GM19238 (cell line): ENCODE results near the gene CDK14.

ENCODE experiments used
- DNase-seq: peaks from one replicate; pipeline ENCODE4 v3.0.0; 2011; ENCODE audit warnings: low spot score; ENCODE audit not compliant: insufficient read length

Gene CDK14

GRCh38 chr7:91191771-91192170 lies 595.6 kb downstream of the CDK14 start:
- no peak for DNase-seq

- no peak for DNase-seq
Measured at GRCh38 chr7:91193141-91193540, 597.0 kb downstream of the CDK14 start.

- DNase-seq: no peak
Measured at GRCh38 chr7:91194841-91195240, 598.7 kb downstream of the CDK14 start.

GRCh38 chr7:91196058-91196457 lies 599.9 kb downstream of the CDK14 start:
- no peak for DNase-seq

GRCh38 chr7:91198371-91198770 lies 602.2 kb downstream of the CDK14 start:
- DNase-seq: no peak

GRCh38 chr7:91199601-91200000 lies 603.5 kb downstream of the CDK14 start:
- no peak for DNase-seq

- no peak for DNase-seq
Measured at GRCh38 chr7:91201442-91202113, 605.5 kb downstream of the CDK14 start.

GRCh38 chr7:91206361-91206960 lies 610.3 kb downstream of the CDK14 start:
- DNase-seq: no peak

GRCh38 chr7:91212582-91212981 lies 616.5 kb downstream of the CDK14 start:
- DNase-seq: no peak

- DNase-seq: no peak
Measured at GRCh38 chr7:91226411-91226810, 630.3 kb downstream of the CDK14 start.

GRCh38 chr7:91228327-91228726 lies 632.2 kb downstream of the CDK14 start:
- no peak for DNase-seq

GRCh38 chr7:91228927-91229558 lies 632.9 kb downstream of the CDK14 start:
- no peak for DNase-seq

GRCh38 chr7:91230100-91230499 lies 634.0 kb downstream of the CDK14 start:
- no peak for DNase-seq

GRCh38 chr7:91230503-91230902 lies 634.4 kb downstream of the CDK14 start:
- no peak for DNase-seq

- no peak for DNase-seq
Measured at GRCh38 chr7:91233212-91233611, 637.1 kb downstream of the CDK14 start.

GRCh38 chr7:91235211-91235832 lies 639.2 kb downstream of the CDK14 start:
- DNase-seq: no peak

GRCh38 chr7:91239171-91239604 lies 643.1 kb downstream of the CDK14 start:
- DNase-seq: no peak

- DNase-seq: no peak
Measured at GRCh38 chr7:91239772-91240171, 643.7 kb downstream of the CDK14 start.

- no peak for DNase-seq
Measured at GRCh38 chr7:91240376-91240941, 644.3 kb downstream of the CDK14 start.

- DNase-seq: no peak
Measured at GRCh38 chr7:91242097-91242844, 646.1 kb downstream of the CDK14 start.

GRCh38 chr7:91243591-91244301 lies 647.6 kb downstream of the CDK14 start:
- DNase-seq: no peak
